Measurements from ENCODE around the gene MTHFD1.

GRCh38 chr14:64387232-64387781 is 846 bp upstream of the MTHFD1 start:
- TF ChIP-seq POLR2AphosphoS5 (IDR thresholded peaks at IDR 0.05; ENCODE audit: low read depth, low read length): no peak
- TF ChIP-seq FOXP2 (optimal IDR thresholded peaks at IDR 0.05; ENCODE audit: borderline replicate concordance, extremely low read depth, extremely low read length, insufficient read depth): no peak
- TF ChIP-seq TAF1 (IDR thresholded peaks at IDR 0.05; ENCODE audit: borderline replicate concordance, insufficient read depth, low read length): no peak
